ENCODE measurements around the gene FOXK2.
A peak's percentile ranks its signal among the peaks of the same experiment; 100 is the strongest.

Gene FOXK2

GRCh38 chr17:82564241-82564640 lies 44.7 kb downstream of the FOXK2 start:
- peaks cover 30 to 62% of the 10 kb centered on the region in 2 donors for H3K36me3 ChIP-seq (replicated peaks in 1 of 2; ENCODE audit: control insufficient read depth in 2 of 2, insufficient read depth in 2 of 2, low read length in 2 of 2)
- H3K9me3 ChIP-seq (replicated peaks in 1 of 2; ENCODE audit: control insufficient read depth in 2 of 2, insufficient read depth in 1 of 2, low read depth in 1 of 2, low read length in 2 of 2) = peaks cover 0 to under 1% of the 10 kb centered on the region in 2 donors
- DNase-seq (ENCODE audit: low spot score) = no peak
- no peak overlapping the region for H2AK5ac ChIP-seq (ENCODE audit: low read depth, low read length)
- no peak overlapping the region for H3K23ac ChIP-seq (ENCODE audit: low read depth, low read length, poor library complexity)
- no peak overlapping the region for H4K8ac ChIP-seq (ENCODE audit: low read depth, low read length)
- no peak overlapping the region for H2BK15ac ChIP-seq (ENCODE audit: low read length)
- WGBS, 2 donors (ENCODE audit: extremely low coverage in 2 of 2, insufficient read length in 2 of 2, insufficient replicate concordance in 1 of 2) = no CpG with 5 or more reads among the region's 5 CpGs
- no peak overlapping the region for H3K4ac ChIP-seq (ENCODE audit: low read length)
- no peak overlapping the region for H3K18ac ChIP-seq (ENCODE audit: low read length)
- no peak overlapping the region for H3K27ac ChIP-seq (replicated peaks; ENCODE audit: low read length)
- no peak overlapping the region for H3K4me2 ChIP-seq (ENCODE audit: insufficient read depth, low read length, poor library complexity, severe bottlenecking)
- H3K4me3 ChIP-seq (ENCODE audit: low read length in 2 of 2) = no peak overlapping the region
- no peak overlapping the region for H2BK5ac ChIP-seq (ENCODE audit: low read length)
- H2BK120ac ChIP-seq (ENCODE audit: low read depth, low read length) = no peak overlapping the region
- no peak overlapping the region for H2BK12ac ChIP-seq (ENCODE audit: low read length)
- H4K91ac ChIP-seq (ENCODE audit: low read depth, low read length, poor library complexity) = no peak overlapping the region
- no peak overlapping the region for H2AFZ ChIP-seq (ENCODE audit: low read length)
- H3K4me1 ChIP-seq (ENCODE audit: control insufficient read depth in 2 of 2, insufficient read depth in 1 of 2, low read depth in 1 of 2, low read length in 2 of 2) = peaks cover 0 to 9% of the 10 kb centered on the region in 2 donors
- H3K27me3 ChIP-seq (ENCODE audit: control insufficient read depth in 3 of 3, insufficient read depth in 3 of 3, low read depth in 1 of 3, low read length in 3 of 3) = no peaks in the 10 kb centered on the region
- no peak overlapping the region for H3K14ac ChIP-seq (ENCODE audit: low read length)
- H3K9ac ChIP-seq (ENCODE audit: low read depth, low read length, poor library complexity) = no peak overlapping the region
- H3K79me1 ChIP-seq (ENCODE audit: low read depth, low read length) = peaks cover 36% of the 10 kb centered on the region

DNA sequence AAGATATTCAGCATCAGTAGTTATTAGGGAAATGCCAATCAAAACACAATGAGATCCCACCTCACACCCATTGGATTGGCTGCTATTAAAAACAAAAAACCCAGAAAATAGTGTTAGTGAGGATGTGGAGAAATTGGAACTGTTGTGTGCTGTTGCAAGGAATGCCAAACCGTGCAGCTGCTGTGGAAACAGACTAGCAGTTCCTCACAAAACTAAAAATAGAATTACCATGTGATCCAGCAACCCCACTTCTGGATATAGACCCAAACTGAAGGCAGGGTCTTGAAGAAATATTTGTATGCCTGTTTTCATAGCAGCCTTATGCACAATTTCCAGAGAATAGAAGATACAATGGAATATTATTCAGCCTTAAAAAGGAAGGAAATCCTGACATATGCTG lies 46.0 kb downstream of the FOXK2 start:
- Histone ChIP-seq H3K4ac (ENCODE audit: low read length) (no peak overlapping the region), H3K9ac (ENCODE audit: low read depth, low read length, poor library complexity) (no peak overlapping the region), H3K4me1 (ENCODE audit: control insufficient read depth in 2 of 2, insufficient read depth in 1 of 2, low read depth in 1 of 2, low read length in 2 of 2) (peaks cover 0 to 4% of the 10 kb centered on the region in 2 donors), H3K27ac (replicated peaks; ENCODE audit: low read length) (no peak overlapping the region), H3K79me1 (ENCODE audit: low read depth, low read length) (peaks cover 31% of the 10 kb centered on the region), H2BK15ac (ENCODE audit: low read length) (no peak overlapping the region), H3K14ac (ENCODE audit: low read length) (no peak overlapping the region), H3K27me3 (ENCODE audit: control insufficient read depth in 3 of 3, insufficient read depth in 3 of 3, low read depth in 1 of 3, low read length in 3 of 3) (no peaks in the 10 kb centered on the region), H3K18ac (ENCODE audit: low read length) (no peak overlapping the region), H2BK5ac (ENCODE audit: low read length) (no peak overlapping the region), H3K4me3 (ENCODE audit: low read length in 2 of 2) (no peak overlapping the region), H4K8ac (ENCODE audit: low read depth, low read length) (no peak overlapping the region), H3K9me3 (replicated peaks in 1 of 2; ENCODE audit: control insufficient read depth in 2 of 2, insufficient read depth in 1 of 2, low read depth in 1 of 2, low read length in 2 of 2) (no peaks in the 10 kb centered on the region), H2AFZ (ENCODE audit: low read length) (no peak overlapping the region), H3K23ac (ENCODE audit: low read depth, low read length, poor library complexity) (no peak overlapping the region), H2AK5ac (ENCODE audit: low read depth, low read length) (no peak overlapping the region), H3K36me3 (replicated peaks in 1 of 2; ENCODE audit: control insufficient read depth in 2 of 2, insufficient read depth in 2 of 2, low read length in 2 of 2) (peaks cover 34 to 73% of the 10 kb centered on the region in 2 donors), H2BK12ac (ENCODE audit: low read length) (no peak overlapping the region), H4K91ac (ENCODE audit: low read depth, low read length, poor library complexity) (no peak overlapping the region), H3K4me2 (ENCODE audit: insufficient read depth, low read length, poor library complexity, severe bottlenecking) (no peak overlapping the region), H2BK120ac (ENCODE audit: low read depth, low read length) (no peak overlapping the region)
- no CpG with 5 or more reads among the region's 1 CpG for WGBS, 2 donors (ENCODE audit: extremely low coverage in 2 of 2, insufficient read length in 2 of 2, insufficient replicate concordance in 1 of 2)
- no peak for DNase-seq (ENCODE audit: low spot score)

GRCh38 chr17:82566129-82566960 lies 46.8 kb downstream of the FOXK2 start:
- Histone ChIP-seq H2BK12ac (ENCODE audit: low read length) (no peak overlapping the region), H3K14ac (ENCODE audit: low read length) (no peak overlapping the region), H3K4me2 (ENCODE audit: insufficient read depth, low read length, poor library complexity, severe bottlenecking) (no peak overlapping the region), H3K23ac (ENCODE audit: low read depth, low read length, poor library complexity) (no peak overlapping the region), H3K9me3 (replicated peaks in 1 of 2; ENCODE audit: control insufficient read depth in 2 of 2, insufficient read depth in 1 of 2, low read depth in 1 of 2, low read length in 2 of 2) (no peaks in the 10 kb centered on the region), H3K9ac (ENCODE audit: low read depth, low read length, poor library complexity) (peak overlapping the region; percentile 44), H4K8ac (ENCODE audit: low read depth, low read length) (no peak overlapping the region), H3K4me1 (ENCODE audit: control insufficient read depth in 2 of 2, insufficient read depth in 1 of 2, low read depth in 1 of 2, low read length in 2 of 2) (no peaks in the 10 kb centered on the region), H3K79me1 (ENCODE audit: low read depth, low read length) (peaks cover 25% of the 10 kb centered on the region), H3K4ac (ENCODE audit: low read length) (no peak overlapping the region), H3K18ac (ENCODE audit: low read length) (peak overlapping the region; percentile 17), H3K27ac (replicated peaks; ENCODE audit: low read length) (no peak overlapping the region), H3K27me3 (ENCODE audit: control insufficient read depth in 3 of 3, insufficient read depth in 3 of 3, low read depth in 1 of 3, low read length in 3 of 3) (no peaks in the 10 kb centered on the region), H3K36me3 (replicated peaks in 1 of 2; ENCODE audit: control insufficient read depth in 2 of 2, insufficient read depth in 2 of 2, low read length in 2 of 2) (peaks cover 36 to 81% of the 10 kb centered on the region in 2 donors), H2BK5ac (ENCODE audit: low read length) (peak overlapping the region; percentile 75), H2AK5ac (ENCODE audit: low read depth, low read length) (no peak overlapping the region), H2AFZ (ENCODE audit: low read length) (no peak overlapping the region), H2BK15ac (ENCODE audit: low read length) (no peak overlapping the region), H4K91ac (ENCODE audit: low read depth, low read length, poor library complexity) (no peak overlapping the region), H2BK120ac (ENCODE audit: low read depth, low read length) (no peak overlapping the region), H3K4me3 (ENCODE audit: low read length in 2 of 2) (no peak overlapping the region)
- DNase-seq (ENCODE audit: low spot score) = no peak
- no CpG with 5 or more reads among the region's 18 CpGs for WGBS, 2 donors (ENCODE audit: extremely low coverage in 2 of 2, insufficient read length in 2 of 2, insufficient replicate concordance in 1 of 2)

GRCh38 chr17:82567286-82567685 lies 47.8 kb downstream of the FOXK2 start:
- H2BK12ac ChIP-seq (ENCODE audit: low read length) = no peak overlapping the region
- no peak overlapping the region for H2AK5ac ChIP-seq (ENCODE audit: low read depth, low read length)
- no peak for DNase-seq (ENCODE audit: low spot score)
- no peak overlapping the region for H3K23ac ChIP-seq (ENCODE audit: low read depth, low read length, poor library complexity)
- H3K4me3 ChIP-seq (ENCODE audit: low read length in 2 of 2) = no peak overlapping the region
- no peaks in the 10 kb centered on the region for H3K9me3 ChIP-seq (replicated peaks in 1 of 2; ENCODE audit: control insufficient read depth in 2 of 2, insufficient read depth in 1 of 2, low read depth in 1 of 2, low read length in 2 of 2)
- H3K27ac ChIP-seq (replicated peaks; ENCODE audit: low read length) = no peak overlapping the region
- no peak overlapping the region for H2BK120ac ChIP-seq (ENCODE audit: low read depth, low read length)
- H3K27me3 ChIP-seq (ENCODE audit: control insufficient read depth in 3 of 3, insufficient read depth in 3 of 3, low read depth in 1 of 3, low read length in 3 of 3) = no peaks in the 10 kb centered on the region
- H4K8ac ChIP-seq (ENCODE audit: low read depth, low read length) = no peak overlapping the region
- H3K9ac ChIP-seq (ENCODE audit: low read depth, low read length, poor library complexity) = no peak overlapping the region
- H3K4me2 ChIP-seq (ENCODE audit: insufficient read depth, low read length, poor library complexity, severe bottlenecking) = no peak overlapping the region
- H3K36me3 ChIP-seq (replicated peaks in 1 of 2; ENCODE audit: control insufficient read depth in 2 of 2, insufficient read depth in 2 of 2, low read length in 2 of 2) = peaks cover 42 to 90% of the 10 kb centered on the region in 2 donors
- no peak overlapping the region for H4K91ac ChIP-seq (ENCODE audit: low read depth, low read length, poor library complexity)
- H3K14ac ChIP-seq (ENCODE audit: low read length) = no peak overlapping the region
- peaks cover 21% of the 10 kb centered on the region for H3K79me1 ChIP-seq (ENCODE audit: low read depth, low read length)
- no peak overlapping the region for H3K4ac ChIP-seq (ENCODE audit: low read length)
- H2BK5ac ChIP-seq (ENCODE audit: low read length) = no peak overlapping the region
- H2BK15ac ChIP-seq (ENCODE audit: low read length) = no peak overlapping the region
- H3K18ac ChIP-seq (ENCODE audit: low read length) = no peak overlapping the region
- no peaks in the 10 kb centered on the region for H3K4me1 ChIP-seq (ENCODE audit: control insufficient read depth in 2 of 2, insufficient read depth in 1 of 2, low read depth in 1 of 2, low read length in 2 of 2)
- H2AFZ ChIP-seq (ENCODE audit: low read length) = no peak overlapping the region
- WGBS, 2 donors (ENCODE audit: extremely low coverage in 2 of 2, insufficient read length in 2 of 2, insufficient replicate concordance in 1 of 2) = no CpG with 5 or more reads among the region's 15 CpGs

All from neuronal stem cell (in vitro differentiated cells).